ENCODE data around the gene IDI1.
"Not testable (repeated sequence)": the region's sequence is repeated elsewhere in the genome, so short reads cannot be mapped to it uniquely, and the experiment has no call there.

Gene IDI1

GRCh38 chr10:1063232-1063865 is 14.4 kb upstream of the IDI1 start:
- no peak for DNase-seq

GRCh38 chr10:1061930-1062774 is 13.2 kb upstream of the IDI1 start:
- no peak for DNase-seq

GRCh38 chr10:1059902-1060301 is 11.0 kb upstream of the IDI1 start:
- DNase-seq = no peak

DNA sequence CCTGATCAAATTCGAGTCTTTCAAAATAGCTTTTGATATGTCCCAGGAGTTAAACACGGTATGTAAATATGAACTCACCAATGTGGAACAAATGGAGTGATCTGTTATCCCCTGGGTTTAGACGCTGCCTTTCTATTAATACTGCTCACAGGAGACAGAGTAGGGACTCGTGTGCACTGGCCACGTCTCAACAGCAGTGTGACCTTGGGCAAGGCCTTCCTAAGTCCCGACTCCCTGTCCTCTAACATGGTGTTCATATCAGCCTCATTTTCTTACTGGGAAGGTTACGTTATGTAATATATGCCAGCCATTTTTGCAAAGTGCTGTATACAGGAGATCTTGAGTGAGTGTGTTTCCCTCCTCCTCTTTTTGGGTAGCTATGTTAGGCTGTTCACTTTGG is 9.1 kb upstream of the IDI1 start:
- DNase-seq = no peak

DNA sequence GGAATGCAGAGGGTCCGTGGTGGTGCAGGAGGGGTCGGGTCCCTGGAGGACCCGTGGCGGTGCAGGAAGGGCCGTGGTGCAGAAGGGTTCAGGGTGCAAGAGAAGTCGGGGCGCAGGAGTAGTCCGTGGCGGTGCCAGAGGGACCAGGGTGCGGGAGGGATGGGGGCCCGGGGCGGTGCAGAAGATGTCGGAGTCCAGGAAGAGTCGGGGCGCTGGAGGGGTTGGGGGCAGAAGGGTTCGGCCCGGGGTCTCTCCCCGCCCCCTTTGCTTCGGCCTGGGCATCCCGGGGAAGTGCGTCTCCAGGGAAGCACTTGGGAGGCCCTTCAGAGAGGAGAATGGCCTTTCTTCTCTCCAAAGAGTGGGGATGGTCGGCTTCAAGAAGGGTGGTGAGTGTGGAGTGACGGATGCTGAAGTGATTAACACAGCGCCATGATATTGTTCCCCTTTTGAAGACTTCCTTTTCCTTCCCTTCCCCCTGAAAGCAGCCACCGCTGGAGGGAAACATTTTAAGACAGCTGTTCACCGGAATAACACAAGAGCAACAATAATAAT is 8.3 kb upstream of the IDI1 start:
- no peak for DNase-seq

DNA sequence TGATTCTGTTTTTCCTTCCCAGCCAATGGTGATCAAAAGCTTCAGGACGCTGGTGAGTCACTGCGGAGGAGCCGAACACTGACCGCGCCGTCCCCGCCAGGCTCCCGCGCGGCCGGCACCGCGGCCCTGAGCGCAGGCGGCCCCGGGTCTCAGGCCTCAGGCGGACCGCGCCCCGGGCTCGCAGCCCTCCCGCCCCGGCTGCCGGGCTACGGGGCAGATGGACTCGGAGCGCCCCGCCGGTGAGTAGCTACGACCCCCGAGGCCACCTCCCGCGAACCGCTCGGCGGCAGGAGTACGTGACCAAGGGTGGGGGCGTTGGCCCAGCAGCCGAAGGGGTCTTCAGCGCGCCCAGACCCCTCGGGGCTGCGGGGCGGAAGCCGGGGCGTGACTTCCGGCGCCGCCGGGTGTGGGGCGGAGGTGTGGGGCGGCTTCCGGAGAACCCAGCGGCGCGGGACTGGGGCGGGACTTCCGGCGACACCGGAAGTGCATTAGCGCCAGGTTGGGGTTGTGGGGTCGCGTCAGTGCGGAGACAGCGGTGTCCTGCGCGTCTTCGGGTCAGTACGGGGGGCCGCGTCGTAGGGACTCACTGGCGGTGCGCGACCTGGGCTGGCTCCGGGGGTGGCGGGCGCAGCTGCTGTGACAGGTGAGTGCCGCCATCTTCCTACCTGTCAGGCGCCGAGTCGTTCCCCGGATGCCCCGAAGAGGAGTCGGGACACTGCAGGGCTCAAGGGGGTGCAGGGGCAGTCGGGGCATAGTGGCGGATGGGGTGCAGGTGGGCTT is 7.6 kb upstream of the IDI1 start, which contains the start of gene WDR37:
WDR37 (plus strand) TSS at position 60 of the 780 bp plus-strand sequence. CDS start 15,771 bp downstream, outside the sequence.
- DNase-seq = peak; percentile 91

GRCh38 chr10:1054684-1055083 is 5.8 kb upstream of the IDI1 start:
- no peak for DNase-seq

DNA sequence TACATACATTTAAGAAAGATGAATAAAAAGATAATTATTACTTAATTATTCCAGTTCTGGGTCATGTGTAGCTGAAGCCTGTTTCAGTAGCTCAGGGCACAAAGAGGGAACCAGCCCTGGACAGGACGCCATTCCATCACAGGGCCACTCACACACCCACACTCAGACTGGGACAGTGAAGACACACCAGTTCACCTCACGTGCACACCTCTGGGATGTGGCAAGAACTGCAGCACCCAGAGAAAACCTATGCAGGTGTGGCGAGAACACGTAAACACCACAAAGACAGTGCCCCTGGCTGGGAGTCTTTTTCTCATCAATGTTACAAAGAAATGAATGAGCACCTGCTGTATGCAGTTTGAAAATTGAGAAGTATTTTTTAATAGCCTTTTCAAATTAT is 1.6 kb upstream of the IDI1 start:
- DNase-seq = no peak

GRCh38 chr10:1050145-1050544 is 1.2 kb upstream of the IDI1 start:
- DNase-seq = no peak

DNA sequence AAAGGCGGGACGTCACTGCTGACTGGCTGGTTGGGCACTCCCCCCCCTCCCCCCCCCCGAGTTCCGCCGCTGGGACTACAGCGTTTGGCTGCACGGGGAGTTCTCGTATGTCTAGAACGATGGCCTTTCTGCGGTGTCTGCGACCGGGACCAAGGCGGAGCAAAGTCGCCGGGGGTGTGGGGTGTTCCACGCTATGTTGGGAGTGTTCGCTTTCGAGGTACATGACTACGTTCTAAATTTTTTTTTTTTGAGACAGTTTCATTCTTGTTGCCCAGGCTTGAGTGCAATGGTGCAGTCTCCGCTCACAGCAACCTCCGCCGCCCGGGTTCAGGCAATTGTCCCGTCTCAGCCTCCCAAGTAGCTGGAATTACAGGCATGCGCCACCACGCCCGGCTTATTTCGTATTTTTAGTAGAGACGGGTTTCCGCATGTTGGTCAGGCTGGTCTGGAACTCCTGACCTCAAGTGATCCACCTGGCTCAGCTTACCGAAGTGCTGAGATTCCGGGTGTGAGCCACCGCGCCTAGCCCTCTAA is 573 bp upstream of the IDI1 start:
- DNase-seq = no peak

GRCh38 chr10:1048349-1048731 is 579 bp downstream of the IDI1 start:
- no peak for DNase-seq

DNA sequence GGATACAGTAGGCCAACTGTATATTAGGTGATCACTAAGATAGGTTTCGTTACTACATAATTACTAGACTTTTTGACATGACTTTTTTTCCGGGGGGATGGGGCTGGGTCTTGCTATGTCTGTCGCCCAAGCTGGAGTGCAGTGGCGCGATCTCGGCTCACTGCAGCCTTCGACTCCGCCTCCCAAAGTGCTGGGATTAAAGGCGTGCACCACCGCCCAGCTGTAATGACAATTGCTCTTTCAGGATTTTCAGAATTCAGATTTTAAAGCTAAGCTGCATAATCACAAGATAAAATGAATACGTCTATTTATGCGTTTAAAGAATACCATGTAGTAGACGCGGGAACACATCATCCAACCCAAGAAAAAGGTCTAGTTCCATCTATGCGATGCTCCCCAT is 982 bp downstream of the IDI1 start:
- no peak for DNase-seq

GRCh38 chr10:1045415-1045814 is 3.5 kb downstream of the IDI1 start:
- no peak for DNase-seq

- DNase-seq = no peak
Observed at GRCh38 chr10:1044964-1045363, 4.0 kb downstream of the IDI1 start.

DNA sequence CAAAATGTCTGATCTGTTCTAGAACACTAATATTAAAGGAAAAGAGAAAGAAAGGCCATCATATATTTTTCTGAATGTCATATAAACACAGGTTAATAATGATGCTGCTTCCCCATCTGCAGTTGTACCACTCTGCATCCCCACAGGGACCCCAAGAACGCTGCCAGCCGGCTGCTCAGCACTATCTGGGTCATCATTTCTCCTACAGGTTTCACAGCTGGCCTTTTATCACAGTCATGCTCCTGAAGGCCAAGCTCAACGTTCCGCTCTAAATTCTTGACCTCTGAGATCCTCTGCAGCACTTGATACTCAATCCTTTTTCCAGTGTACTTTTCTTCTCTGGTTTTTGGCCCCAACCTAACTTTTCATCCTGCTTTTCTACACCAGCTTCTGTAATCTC is 4.8 kb downstream of the IDI1 start:
- DNase-seq = no peak

DNA sequence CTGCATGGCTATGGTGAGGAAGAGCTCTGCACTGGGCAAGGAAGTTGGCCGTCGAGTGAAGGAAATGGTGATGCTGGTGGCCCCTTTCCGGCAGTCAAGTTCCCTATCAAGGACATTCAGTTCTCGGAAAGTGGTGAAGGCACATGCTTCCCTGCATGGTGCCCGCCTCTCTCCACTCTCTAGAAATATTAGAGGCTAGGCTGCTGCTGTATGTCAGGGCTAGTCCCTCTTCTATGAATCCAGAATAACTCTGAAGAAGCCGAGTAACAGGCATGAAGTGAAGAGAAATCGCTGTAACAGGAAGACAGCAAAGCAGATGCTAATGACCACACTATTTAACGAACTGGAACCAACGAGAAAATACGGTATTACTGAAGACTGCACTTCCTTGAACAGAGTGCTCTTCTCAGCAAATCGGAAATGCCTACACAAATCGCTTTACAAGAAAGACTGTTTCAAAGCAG is 5.4 kb downstream of the IDI1 start:
- DNase-seq = no peak

DNA sequence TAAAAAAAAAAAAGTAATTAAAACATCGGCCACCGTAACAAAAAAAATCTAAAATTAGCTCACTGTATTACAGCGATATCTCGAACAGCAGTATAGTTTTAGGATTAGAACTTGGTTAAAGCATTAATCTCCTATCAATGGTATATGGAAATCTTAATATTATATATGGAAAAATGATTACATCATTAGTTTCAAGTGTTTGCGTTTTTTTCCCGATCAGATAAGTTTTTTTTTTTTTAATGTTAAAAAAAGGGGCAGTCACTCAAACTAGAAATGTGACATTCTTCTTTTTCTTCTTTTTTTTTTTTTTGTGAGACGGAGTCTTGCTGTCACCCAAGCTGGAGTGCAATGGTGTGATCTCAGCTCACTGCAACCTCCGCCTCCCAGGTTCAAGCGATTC is 7.4 kb downstream of the IDI1 start:
- no peak for DNase-seq

DNA sequence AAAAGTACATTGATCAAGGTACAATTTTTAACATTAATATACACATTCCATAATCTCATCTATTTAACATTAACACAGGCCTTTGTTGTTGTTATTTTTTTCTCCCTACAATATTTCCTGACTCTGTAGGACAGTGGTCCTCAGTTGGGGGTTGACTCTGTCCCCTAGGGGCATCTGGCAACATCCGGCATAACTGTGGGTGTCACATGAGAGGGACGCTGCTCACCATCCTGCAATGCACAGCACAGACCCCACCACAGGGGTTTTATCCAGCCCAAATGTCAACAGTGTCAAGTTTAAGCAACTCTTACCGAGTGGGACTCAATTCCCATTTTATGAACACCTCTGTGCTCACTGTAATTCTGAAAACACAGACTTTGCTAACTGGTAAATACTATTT is 8.8 kb downstream of the IDI1 start:
- no peak for DNase-seq

DNA sequence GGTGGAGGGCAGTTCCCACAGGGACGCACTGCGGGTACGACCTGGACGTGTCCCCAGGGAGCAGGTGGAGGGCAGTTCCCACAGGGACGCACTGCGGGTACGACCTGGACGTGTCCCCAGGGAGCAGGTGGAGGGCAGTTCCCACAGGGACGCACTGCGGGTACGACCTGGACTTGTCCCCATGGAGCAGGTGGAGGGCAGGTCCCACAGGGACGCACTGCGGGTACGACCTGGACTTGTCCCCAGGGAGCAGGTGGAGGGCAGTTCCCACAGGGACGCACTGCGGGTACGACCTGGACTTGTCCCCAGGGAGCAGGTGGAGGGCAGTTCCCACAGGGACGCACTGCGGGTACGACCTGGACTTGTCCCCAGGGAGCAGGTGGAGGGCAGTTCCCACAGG is 10.2 kb downstream of the IDI1 start:
- DNase-seq = not testable (repeated sequence)

DNA sequence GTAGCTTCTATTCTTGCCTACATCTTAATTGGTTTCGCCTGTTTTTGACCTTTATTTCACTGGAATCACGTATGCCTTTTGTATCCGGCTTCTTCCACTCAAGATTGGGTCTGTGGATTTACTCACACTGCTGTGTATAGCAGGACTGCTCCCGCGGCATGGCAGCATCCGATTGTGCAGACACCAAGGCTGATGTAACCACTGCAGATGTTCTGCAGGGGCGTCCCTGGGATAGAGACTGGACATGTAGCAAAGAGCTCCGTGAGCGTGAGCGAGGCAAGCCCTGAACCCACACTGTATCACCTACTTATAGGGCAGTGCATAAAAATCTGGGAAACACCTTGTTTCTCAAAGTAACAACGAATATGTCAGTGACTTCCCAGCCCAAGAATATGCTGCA is 11.8 kb downstream of the IDI1 start:
- no peak for DNase-seq

DNA sequence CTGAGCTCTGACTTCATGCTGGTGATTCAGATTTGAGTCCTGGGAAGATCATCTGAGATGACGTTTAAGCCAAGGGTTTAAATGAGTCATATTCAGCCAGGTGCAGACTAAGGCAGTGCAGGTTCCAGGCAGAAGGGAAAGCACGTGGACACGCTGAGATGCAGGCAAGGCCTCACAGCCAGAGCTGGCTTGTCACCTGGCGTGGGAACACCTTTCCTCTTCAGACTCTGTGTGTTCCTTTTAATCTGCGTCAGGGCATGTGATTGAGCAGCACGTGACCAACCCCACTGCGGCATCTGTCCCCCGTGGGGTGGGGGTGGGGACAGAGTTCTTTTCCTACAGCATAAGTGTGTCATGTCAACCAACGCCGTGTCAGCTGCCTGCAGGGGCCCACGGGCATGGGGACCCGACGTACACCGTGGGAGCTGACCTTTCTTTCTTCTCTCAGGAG is 12.6 kb downstream of the IDI1 start:
- no peak for DNase-seq

DNA sequence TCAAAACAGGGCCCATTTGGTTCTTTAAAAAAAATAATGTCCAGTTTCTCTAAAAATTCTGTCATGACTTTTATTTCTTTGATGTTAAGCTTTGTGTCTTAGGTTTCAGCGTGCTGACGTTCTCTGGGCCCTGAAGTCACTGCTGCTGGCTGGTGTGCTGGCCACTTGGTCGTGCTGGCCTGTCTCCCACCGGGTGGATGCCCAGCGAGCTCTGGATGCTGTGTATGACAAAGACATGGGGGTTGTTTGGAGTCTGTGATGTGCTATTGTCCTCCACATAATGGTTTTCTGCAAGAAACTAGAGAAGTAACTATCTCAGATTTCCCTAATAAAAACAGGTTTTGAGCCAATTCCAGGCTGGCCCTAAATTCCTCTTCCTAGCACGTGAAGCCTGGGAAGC is 13.7 kb downstream of the IDI1 start:
- DNase-seq = no peak

GRCh38 chr10:1034758-1035157 is 14.2 kb downstream of the IDI1 start:
- DNase-seq = no peak
